Mesendoderm (in vitro differentiated cells): Measurements from ENCODE around the gene NARS2.

Source experiments
- DNase-seq: peaks from one replicate; pipeline ENCODE4 v3.0.0; 2013
- H2AK5ac ChIP-seq: 2 replicates; pipeline ENCODE4 v1.6.1; 2013; ENCODE audit warnings: low read length, inconsistent platforms
- H2BK120ac ChIP-seq: 2 replicates; pipeline ENCODE4 v1.6.1; 2013; ENCODE audit warnings: low read depth, mild to moderate bottlenecking, low read length, moderate library complexity, mixed read lengths
- H2BK15ac ChIP-seq: replicated peaks from 2 replicates; pipeline ENCODE4 v1.6.1; 2013; ENCODE audit warnings: low read depth, mild to moderate bottlenecking, moderate library complexity
- H2BK5ac ChIP-seq: 2 replicates; pipeline ENCODE4 v1.6.1; 2013; ENCODE audit warnings: low read length, inconsistent platforms
- H3K18ac ChIP-seq: 2 replicates; pipeline ENCODE4 v1.6.1; 2013; ENCODE audit warnings: mild to moderate bottlenecking, low read length, mixed read lengths
- H3K23ac ChIP-seq: one replicate; pipeline ENCODE4 v1.6.1; 2013; ENCODE audit warnings: low read length
- H3K27ac ChIP-seq: 2 replicates; pipeline ENCODE4 v1.5.1; 2013; ENCODE audit warnings: low read depth, mild to moderate bottlenecking, inconsistent platforms, low read length, moderate library complexity
- H3K27me3 ChIP-seq: 2 replicates; pipeline ENCODE4 v1.6.1; 2013; ENCODE audit warnings: low read length, control low read depth, mild to moderate bottlenecking, inconsistent platforms; ENCODE audit not compliant: insufficient read depth, poor library complexity
- H3K36me3 ChIP-seq: 2 replicates; pipeline ENCODE4 v1.6.1; 2013; ENCODE audit warnings: low read length, inconsistent platforms; ENCODE audit not compliant: control insufficient read depth, insufficient read depth
- H3K4ac ChIP-seq: one replicate; pipeline ENCODE4 v1.6.1; 2013; ENCODE audit warnings: low read depth, mild to moderate bottlenecking, low read length, moderate library complexity
- H3K4me1 ChIP-seq: 2 replicates; pipeline ENCODE4 v1.6.1; 2013; ENCODE audit warnings: low read depth, low read length, inconsistent platforms; ENCODE audit not compliant: control insufficient read depth
- H3K4me2 ChIP-seq: 2 replicates; pipeline ENCODE4 v1.6.1; 2013; ENCODE audit warnings: low read length
- H3K4me3 ChIP-seq: 2 replicates; pipeline ENCODE4 v1.5.1; 2013; ENCODE audit warnings: mild to moderate bottlenecking, low read length
- H3K56ac ChIP-seq: one replicate; pipeline ENCODE4 v1.6.1; 2013; ENCODE audit warnings: low read length
- H3K79me1 ChIP-seq: 2 replicates; pipeline ENCODE4 v1.6.1; 2013; ENCODE audit warnings: low read length, inconsistent platforms
- H3K79me2 ChIP-seq: 2 replicates; pipeline ENCODE4 v1.6.1; 2013; ENCODE audit warnings: mild to moderate bottlenecking, low read length; ENCODE audit not compliant: control insufficient read depth, insufficient read depth
- H3K9ac ChIP-seq: 2 replicates; pipeline ENCODE4 v1.6.1; 2013; ENCODE audit warnings: low read length, inconsistent platforms
- H4K5ac ChIP-seq: one replicate; pipeline ENCODE4 v1.6.1; 2013; ENCODE audit warnings: low read length
- H4K8ac ChIP-seq: one replicate; pipeline ENCODE4 v1.6.1; 2013; ENCODE audit warnings: low read depth, mild to moderate bottlenecking, control low read depth, low read length, moderate library complexity
- WGBS: extraction: QIAGEN DNeasy Blood & Tissue Kit; methylation state at CpG from one replicate; pipeline ENCODE4 v1.1.7; 2013; ENCODE audit warnings: low lambda C conversion rate, missing lambda C conversion rate; ENCODE audit not compliant: insufficient coverage; ENCODE audit errors: extremely low coverage; 5-methylcytosine and 5-hydroxymethylcytosine counted together

NARS2 gene

DNA sequence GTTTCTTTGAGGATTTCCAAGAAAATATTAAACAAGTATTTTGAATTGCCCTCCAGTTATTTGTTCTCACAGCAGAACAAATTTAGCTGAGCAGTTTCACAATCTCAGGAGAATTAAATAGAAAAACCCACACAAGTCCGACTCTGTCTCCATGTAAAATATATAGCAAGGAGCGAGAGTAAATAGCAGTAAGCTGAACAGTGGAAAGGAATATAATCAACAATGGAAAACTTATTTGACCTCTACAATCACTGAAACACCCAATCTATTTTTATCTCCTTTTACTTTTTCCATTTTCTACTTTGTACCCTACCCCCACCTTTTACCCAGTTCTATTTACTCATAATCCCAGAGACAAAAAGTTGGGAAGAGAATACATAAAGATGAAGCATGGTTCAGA, 34.4 kb downstream of the NARS2 start:
- Histone ChIP-seq H2BK15ac (no peak overlapping the region), H4K5ac (no peak overlapping the region), H3K79me2 (no peaks in the 10 kb centered on the region), H3K79me1 (peaks cover 2% of the 10 kb centered on the region), H3K4me2 (no peak overlapping the region), H3K4ac (no peak overlapping the region), H3K18ac (no peak overlapping the region), H2BK120ac (no peak overlapping the region), H3K56ac (no peak overlapping the region), H2BK5ac (no peak overlapping the region), H3K27ac (no peak overlapping the region), H3K9ac (no peak overlapping the region), H3K4me1 (no peaks in the 10 kb centered on the region), H3K27me3 (no peaks in the 10 kb centered on the region), H3K4me3 (no peak overlapping the region), H3K23ac (no peak overlapping the region), H2AK5ac (no peak overlapping the region), H4K8ac (no peak overlapping the region), H3K36me3 (no peaks in the 10 kb centered on the region)
- no CpG with 5 or more reads among the region's 2 CpGs for WGBS
- DNase-seq: no peak

DNA sequence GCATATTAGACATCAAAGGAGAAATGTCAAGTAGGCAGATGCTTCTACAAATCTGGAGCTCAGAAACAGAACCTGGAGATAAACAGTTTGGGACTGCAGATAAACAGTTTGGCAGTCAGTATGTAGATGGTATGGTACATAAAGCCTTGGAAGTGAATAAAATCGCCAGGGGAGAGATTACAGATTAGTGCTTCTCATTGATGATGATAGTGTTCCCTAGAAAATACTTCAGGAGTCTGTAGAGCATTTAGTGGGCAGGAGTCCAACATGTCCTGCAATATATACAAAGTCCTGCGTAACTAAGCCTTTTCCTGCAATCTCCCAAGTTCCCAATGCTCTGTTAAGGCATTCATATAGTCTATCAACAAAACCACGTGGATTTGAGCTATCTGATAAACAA, 35.2 kb downstream of the NARS2 start:
- no peak overlapping the region for H3K4me2 ChIP-seq
- no peaks in the 10 kb centered on the region for H3K36me3 ChIP-seq
- H2BK120ac ChIP-seq: no peak overlapping the region
- H3K27ac ChIP-seq: no peak overlapping the region
- H3K56ac ChIP-seq: no peak overlapping the region
- H2AK5ac ChIP-seq: no peak overlapping the region
- H3K4me3 ChIP-seq: no peak overlapping the region
- no peak overlapping the region for H3K18ac ChIP-seq
- H3K4ac ChIP-seq: no peak overlapping the region
- H3K4me1 ChIP-seq: no peaks in the 10 kb centered on the region
- no peak overlapping the region for H2BK5ac ChIP-seq
- H3K9ac ChIP-seq: no peak overlapping the region
- H4K8ac ChIP-seq: no peak overlapping the region
- no peaks in the 10 kb centered on the region for H3K27me3 ChIP-seq
- peaks cover 2% of the 10 kb centered on the region for H3K79me1 ChIP-seq
- no CpG with 5 or more reads among the region's 3 CpGs for WGBS
- H2BK15ac ChIP-seq: no peak overlapping the region
- H3K23ac ChIP-seq: no peak overlapping the region
- no peak for DNase-seq
- H4K5ac ChIP-seq: no peak overlapping the region
- H3K79me2 ChIP-seq: no peaks in the 10 kb centered on the region

DNA sequence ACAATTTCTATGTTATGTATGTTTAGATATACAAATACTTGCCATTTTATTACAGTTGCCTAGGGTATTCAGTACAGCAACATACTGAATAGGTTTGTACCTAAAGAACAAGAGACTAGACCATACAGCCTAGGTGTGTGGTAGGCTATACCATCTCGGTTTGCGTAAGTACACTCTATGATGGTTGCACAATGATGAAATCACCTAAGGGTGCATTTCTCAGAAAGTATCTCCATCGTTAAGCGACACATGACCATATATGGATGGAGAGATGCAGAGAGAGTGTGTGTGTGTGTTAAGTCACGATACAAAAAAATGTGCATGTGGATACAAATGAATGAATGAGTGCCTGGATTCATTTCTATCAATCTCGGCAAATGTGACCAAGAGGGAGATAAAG, 37.7 kb downstream of the NARS2 start:
- Histone ChIP-seq H3K36me3 (no peaks in the 10 kb centered on the region), H4K5ac (no peak overlapping the region)
- no CpG with 5 or more reads among the region's 6 CpGs for WGBS

DNA sequence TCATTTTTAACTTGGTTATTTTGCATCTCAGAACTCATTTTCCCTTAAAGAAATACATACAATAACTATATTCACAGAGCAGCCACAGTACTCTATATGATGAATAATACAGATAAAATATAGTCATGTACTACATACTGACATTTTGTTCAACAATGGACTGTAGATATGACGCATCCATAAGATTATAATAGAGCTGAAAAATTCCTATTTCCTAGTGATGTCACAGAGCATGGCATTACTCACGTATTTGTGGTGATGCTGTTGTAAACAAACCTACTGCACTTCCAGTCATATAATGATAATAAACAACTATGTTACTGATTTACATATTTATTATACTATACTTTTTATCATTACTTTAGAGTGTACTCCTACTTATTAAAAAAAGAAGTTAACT, 38.7 kb downstream of the NARS2 start:
- Histone ChIP-seq H3K18ac (no peak overlapping the region), H3K79me2 (no peaks in the 10 kb centered on the region), H3K79me1 (peaks cover 2% of the 10 kb centered on the region), H3K27ac (no peak overlapping the region), H4K5ac (no peak overlapping the region), H2BK15ac (no peak overlapping the region), H3K9ac (no peak overlapping the region), H3K4ac (no peak overlapping the region), H2AK5ac (no peak overlapping the region), H2BK5ac (no peak overlapping the region), H3K4me2 (no peak overlapping the region), H3K56ac (no peak overlapping the region), H3K36me3 (no peaks in the 10 kb centered on the region), H3K4me1 (no peaks in the 10 kb centered on the region), H4K8ac (no peak overlapping the region), H2BK120ac (no peak overlapping the region), H3K27me3 (no peaks in the 10 kb centered on the region), H3K23ac (no peak overlapping the region), H3K4me3 (no peak overlapping the region)
- no peak for DNase-seq
- no CpG with 5 or more reads among the region's 2 CpGs for WGBS

More for the DNA sequence above, 37.7 kb downstream of the NARS2 start:
- Histone ChIP-seq H3K18ac (no peak overlapping the region), H4K8ac (no peak overlapping the region), H3K4me2 (no peak overlapping the region), H3K79me1 (peaks cover 2% of the 10 kb centered on the region), H3K9ac (no peak overlapping the region), H3K4ac (no peak overlapping the region), H2BK15ac (no peak overlapping the region), H3K79me2 (no peaks in the 10 kb centered on the region), H2BK5ac (no peak overlapping the region), H3K4me1 (no peaks in the 10 kb centered on the region), H2AK5ac (no peak overlapping the region), H2BK120ac (no peak overlapping the region), H3K4me3 (no peak overlapping the region), H3K27me3 (no peaks in the 10 kb centered on the region), H3K23ac (no peak overlapping the region), H3K56ac (no peak overlapping the region), H3K27ac (no peak overlapping the region)
- no peak for DNase-seq

DNA sequence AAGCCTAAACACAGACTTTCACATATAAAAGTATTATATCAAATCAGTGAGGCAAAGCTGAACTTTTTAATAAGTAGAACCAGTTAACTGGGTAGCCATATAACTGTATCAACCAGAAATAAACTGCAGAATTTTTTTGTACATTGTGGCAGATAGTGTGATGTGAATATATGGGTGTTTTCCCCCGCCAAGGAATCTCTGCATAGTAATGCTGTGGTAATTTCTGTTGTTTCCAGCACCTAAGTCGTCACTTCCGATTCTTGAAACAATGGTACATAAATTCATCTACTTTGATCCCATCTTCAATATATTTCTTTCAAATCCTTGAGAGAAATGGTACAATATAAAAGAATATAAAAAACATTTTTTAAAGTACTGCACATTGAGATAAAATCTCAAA, 39.6 kb downstream of the NARS2 start:
- Histone ChIP-seq H2BK15ac (no peak overlapping the region), H2AK5ac (no peak overlapping the region), H3K4me3 (no peak overlapping the region), H3K36me3 (no peaks in the 10 kb centered on the region), H3K4me2 (no peak overlapping the region), H3K79me1 (peaks cover 2% of the 10 kb centered on the region), H3K23ac (no peak overlapping the region), H4K8ac (no peak overlapping the region), H3K4me1 (no peaks in the 10 kb centered on the region), H3K18ac (no peak overlapping the region), H3K4ac (no peak overlapping the region), H3K27ac (no peak overlapping the region), H2BK120ac (no peak overlapping the region), H2BK5ac (no peak overlapping the region), H3K9ac (no peak overlapping the region), H4K5ac (no peak overlapping the region), H3K79me2 (no peaks in the 10 kb centered on the region), H3K56ac (no peak overlapping the region), H3K27me3 (no peaks in the 10 kb centered on the region)
- no CpG with 5 or more reads among the region's 3 CpGs for WGBS
- DNase-seq: no peak

- no peak overlapping the region for H3K9ac ChIP-seq
- H3K4ac ChIP-seq: no peak overlapping the region
- no peak overlapping the region for H3K27ac ChIP-seq
- no peak overlapping the region for H3K56ac ChIP-seq
- peaks cover 2% of the 10 kb centered on the region for H3K79me1 ChIP-seq
- H3K4me1 ChIP-seq: no peaks in the 10 kb centered on the region
- no peak overlapping the region for H2BK120ac ChIP-seq
- no peaks in the 10 kb centered on the region for H3K79me2 ChIP-seq
- no peak overlapping the region for H2BK5ac ChIP-seq
- H2BK15ac ChIP-seq: no peak overlapping the region
- no peak overlapping the region for H4K8ac ChIP-seq
- no peak overlapping the region for H3K18ac ChIP-seq
- H3K27me3 ChIP-seq: no peaks in the 10 kb centered on the region
- H4K5ac ChIP-seq: no peak overlapping the region
- no peak overlapping the region for H3K4me3 ChIP-seq
- no peak overlapping the region for H3K4me2 ChIP-seq
- DNase-seq: no peak
- H2AK5ac ChIP-seq: no peak overlapping the region
- no peaks in the 10 kb centered on the region for H3K36me3 ChIP-seq
- no peak overlapping the region for H3K23ac ChIP-seq
Measured at GRCh38 chr11:78533399-78533798, 41.3 kb downstream of the NARS2 start.
